Peyer's patch (tissue), 4 donors: ENCODE measurements around the gene LBH. TPM values are rescaled to one million over a fixed set of nuclear protein-coding genes. Genes with fewer than 3 reads are reported as not detected.
"Not testable (repeated sequence)": the region's sequence is repeated elsewhere in the genome, so short reads cannot be mapped to it uniquely, and the experiment has no call there.

Experiments used
- DNase-seq, 3 donors: peaks; one replicate each; pipeline ENCODE4 v3.0.0-alpha.2; 2017 to 2019
- H3K27ac ChIP-seq, 4 donors: fragments of 200-600 bp; sonication (generic); one replicate each; pipeline ENCODE4 v1.5.1; 2016 to 2019
- H3K27me3 ChIP-seq, 2 donors: fragments of 200-600 bp; sonication (generic); one replicate each; pipeline ENCODE4 v1.5.1; 2019
- H3K36me3 ChIP-seq, 3 donors: fragments of 200-600 bp; sonication (generic); one replicate each; pipeline ENCODE4 v1.5.1; 2016 to 2019
- H3K4me1 ChIP-seq, 4 donors: fragments of 200-600 bp; sonication (generic); one replicate each; pipeline ENCODE4 v1.5.1; 2016 to 2019
- H3K4me3 ChIP-seq, 4 donors: fragments of 200-600 bp; sonication (generic); 1 replicate in 3 of 4; 2 replicates in 1 of 4; pipeline ENCODE4 v1.5.1; 2016 to 2019; ENCODE audit warnings: mild to moderate bottlenecking in 1 of 4
- H3K9me3 ChIP-seq, 4 donors: fragments of 200-600 bp; sonication (generic); one replicate each; pipeline ENCODE4 v1.5.1; 2016 to 2019; ENCODE audit warnings: mild to moderate bottlenecking in 1 of 4
- POLR2A ChIP-seq, 2 donors: fragments of 450-650 bp; IDR thresholded peaks; one replicate each; pipeline ENCODE4 v1.5.1; 2017; ENCODE audit warnings: antibody characterized with exemption in 2 of 2, mild to moderate bottlenecking in 2 of 2, moderate library complexity in 2 of 2
- total RNA-seq, 4 donors: library from RNA; depleted of rRNA; stranded (reverse); fragments of >200 nt; gene quantifications; one replicate each; pipeline ENCODE4 v1.1.0, GENCODE V29; 2016
- TF ChIP-seq, protein P1 (sequence below), 6 experiments: fragments of 450-650 bp in 4 of 6; fragments of 200-600 bp in 2 of 6; sonication (generic) in 1 of 6; IDR thresholded peaks; one replicate each; pipeline ENCODE4 v1.5.1; 2017 to 2019; ENCODE audit warnings: antibody characterized with exemption in 6 of 6, mild to moderate bottlenecking in 3 of 6, moderate library complexity in 1 of 6

The LBH gene
- total RNA-seq, 4 donors from 2014 or later: 10.9 to 44.6 (median 14.8) TPM

- H3K4me1 ChIP-seq: peaks cover 0 to 8% (median 0%) of the 10 kb centered on the region in 4 donors
- DNase-seq: no peak
- no peaks in the 10 kb centered on the region for H3K9me3 ChIP-seq
- H3K36me3 ChIP-seq: no peaks in the 10 kb centered on the region
- H3K27ac ChIP-seq: peak overlapping the region; percentile 29 to 83 (median 59)
- H3K27me3 ChIP-seq: no peaks in the 10 kb centered on the region
- H3K4me3 ChIP-seq: no peak overlapping the region
- TF ChIP-seq, protein P1, sequence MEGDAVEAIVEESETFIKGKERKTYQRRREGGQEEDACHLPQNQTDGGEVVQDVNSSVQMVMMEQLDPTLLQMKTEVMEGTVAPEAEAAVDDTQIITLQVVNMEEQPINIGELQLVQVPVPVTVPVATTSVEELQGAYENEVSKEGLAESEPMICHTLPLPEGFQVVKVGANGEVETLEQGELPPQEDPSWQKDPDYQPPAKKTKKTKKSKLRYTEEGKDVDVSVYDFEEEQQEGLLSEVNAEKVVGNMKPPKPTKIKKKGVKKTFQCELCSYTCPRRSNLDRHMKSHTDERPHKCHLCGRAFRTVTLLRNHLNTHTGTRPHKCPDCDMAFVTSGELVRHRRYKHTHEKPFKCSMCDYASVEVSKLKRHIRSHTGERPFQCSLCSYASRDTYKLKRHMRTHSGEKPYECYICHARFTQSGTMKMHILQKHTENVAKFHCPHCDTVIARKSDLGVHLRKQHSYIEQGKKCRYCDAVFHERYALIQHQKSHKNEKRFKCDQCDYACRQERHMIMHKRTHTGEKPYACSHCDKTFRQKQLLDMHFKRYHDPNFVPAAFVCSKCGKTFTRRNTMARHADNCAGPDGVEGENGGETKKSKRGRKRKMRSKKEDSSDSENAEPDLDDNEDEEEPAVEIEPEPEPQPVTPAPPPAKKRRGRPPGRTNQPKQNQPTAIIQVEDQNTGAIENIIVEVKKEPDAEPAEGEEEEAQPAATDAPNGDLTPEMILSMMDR (IDR thresholded peaks at IDR 0.05): no peak
- TF ChIP-seq POLR2A (IDR thresholded peaks at IDR 0.05): no peak
These were observed 34.0 kb downstream of the LBH start for GRCh38 chr2:30265052-30266015.

GRCh38 chr2:30266051-30266621 lies 34.8 kb downstream of the LBH start:
- peak overlapping the region; percentile 29 to 83 (median 59) for H3K27ac ChIP-seq
- TF ChIP-seq, protein P1 (IDR thresholded peaks at IDR 0.05): no peak
- no peak for TF ChIP-seq POLR2A (IDR thresholded peaks at IDR 0.05)
- peak in 2 of 3 donors; percentile 76 to 80 for DNase-seq
- no peaks in the 10 kb centered on the region for H3K9me3 ChIP-seq
- H3K4me1 ChIP-seq: peaks cover 0 to 8% (median 0%) of the 10 kb centered on the region in 4 donors
- H3K27me3 ChIP-seq: no peaks in the 10 kb centered on the region
- H3K4me3 ChIP-seq: peak overlapping the region in 1 of 4 donors; percentile 23
- no peaks in the 10 kb centered on the region for H3K36me3 ChIP-seq

DNA sequence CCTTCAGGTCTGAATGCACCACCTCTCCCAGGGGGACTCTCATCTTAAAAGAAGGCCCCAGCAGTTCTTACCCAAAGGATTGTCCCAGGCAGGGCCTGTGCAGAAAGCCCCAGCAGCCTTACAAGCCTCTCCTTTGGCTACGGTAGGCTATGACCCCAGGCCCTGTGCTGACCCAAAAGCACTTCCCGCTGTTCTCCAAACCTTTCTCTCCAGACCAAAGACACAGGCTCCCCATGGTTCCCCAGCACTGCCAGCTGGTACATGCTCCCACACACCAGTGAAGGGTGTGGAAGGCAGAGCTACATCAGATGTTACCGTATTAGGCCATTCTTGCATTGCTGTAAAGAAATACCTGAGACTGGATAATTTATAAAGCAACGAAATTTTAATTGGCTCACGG lies 35.4 kb downstream of the LBH start:
- Histone ChIP-seq H3K4me3 (peak overlapping the region in 2 of 4 donors; percentile 13 to 18), H3K27me3 (no peaks in the 10 kb centered on the region), H3K27ac (peak overlapping the region; percentile 29 to 83 (median 59)), H3K4me1 (peaks cover 0 to 8% (median 0%) of the 10 kb centered on the region in 4 donors), H3K36me3 (no peaks in the 10 kb centered on the region), H3K9me3 (no peaks in the 10 kb centered on the region)
- no peak for DNase-seq
- TF ChIP-seq, protein P1 (IDR thresholded peaks at IDR 0.05): no peak
- TF ChIP-seq POLR2A (IDR thresholded peaks at IDR 0.05): no peak

- Histone ChIP-seq H3K36me3 (no peaks in the 10 kb centered on the region), H3K27me3 (no peaks in the 10 kb centered on the region), H3K4me1 (peaks cover 0 to 8% (median 0%) of the 10 kb centered on the region in 4 donors), H3K4me3 (no peak overlapping the region), H3K9me3 (no peaks in the 10 kb centered on the region), H3K27ac (peak overlapping the region in 3 of 4 donors; percentile 1 to 83 (median 41))
- DNase-seq: peak in 2 of 3 donors; percentile 54 to 63
- TF ChIP-seq, protein P1 (IDR thresholded peaks at IDR 0.05): no peak
- no peak for TF ChIP-seq POLR2A (IDR thresholded peaks at IDR 0.05)
These were observed 36.0 kb downstream of the LBH start for GRCh38 chr2:30267161-30267975.

DNA sequence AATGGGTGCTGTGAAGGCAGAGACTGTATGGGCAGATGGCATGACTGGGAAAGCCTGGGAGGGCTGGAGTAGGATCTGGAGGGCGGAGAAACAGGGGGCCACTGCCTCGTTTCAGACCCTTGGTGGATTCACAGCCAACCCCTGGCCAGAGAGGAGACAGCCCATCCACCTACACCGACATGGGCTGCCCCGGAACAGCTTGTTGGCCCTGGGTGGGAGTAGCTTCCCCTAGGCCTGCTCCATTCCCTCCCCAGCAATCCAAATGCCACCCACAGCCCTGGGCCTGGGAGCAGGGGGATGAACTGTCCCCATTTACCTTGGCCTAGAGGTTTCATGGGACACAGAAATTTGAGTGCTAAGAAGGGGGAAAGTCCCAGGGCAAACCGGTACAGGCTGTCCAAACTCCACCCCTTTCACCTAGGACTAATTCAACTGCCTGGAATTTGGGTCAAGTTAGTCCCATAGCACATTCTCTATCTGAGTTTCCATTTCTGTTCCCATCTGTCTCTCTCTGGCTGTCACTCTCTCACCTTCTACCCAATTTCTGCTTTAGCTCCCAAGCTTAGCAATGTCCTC lies 37.0 kb downstream of the LBH start:
- H3K4me3 ChIP-seq: no peak overlapping the region
- no peaks in the 10 kb centered on the region for H3K9me3 ChIP-seq
- no peaks in the 10 kb centered on the region for H3K36me3 ChIP-seq

DNA sequence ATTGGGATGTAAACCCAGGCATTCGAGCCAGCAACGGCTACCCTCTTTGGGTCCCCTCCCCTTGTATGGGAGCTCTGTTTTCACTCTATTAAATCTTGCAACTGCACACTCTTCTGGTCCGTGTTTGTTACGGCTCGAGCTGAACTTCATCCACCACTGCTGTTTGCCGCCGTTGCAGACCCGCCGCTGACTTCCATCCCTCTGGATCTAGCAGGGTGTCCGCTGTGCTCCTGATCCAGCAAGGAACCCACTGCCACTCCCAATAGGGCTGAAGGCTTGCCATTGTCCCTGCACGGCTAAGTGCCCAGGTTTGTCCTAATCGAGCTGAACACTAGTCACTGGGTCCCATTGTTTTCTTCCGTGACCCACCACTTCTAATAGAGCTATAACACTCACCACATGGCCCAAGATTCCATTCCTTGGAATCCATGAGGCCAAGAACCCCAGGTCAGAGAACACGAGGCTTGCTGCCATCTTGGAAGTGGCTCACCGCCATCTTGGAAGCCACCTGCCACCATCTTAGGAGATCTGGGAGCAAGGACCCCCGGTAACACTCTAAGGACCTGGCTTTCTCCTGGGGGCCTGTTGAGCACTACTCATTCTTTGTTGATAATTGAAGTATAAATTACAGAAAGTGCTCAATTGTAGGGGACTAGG lies 37.9 kb downstream of the LBH start:
- peaks cover 0 to 18% (median 7%) of the 10 kb centered on the region in 4 donors for H3K4me1 ChIP-seq
- H3K36me3 ChIP-seq, H3K4me3 ChIP-seq, DNase-seq, H3K27me3 ChIP-seq, H3K27ac ChIP-seq, H3K9me3 ChIP-seq: not testable (repeated sequence)

More for the DNA sequence above, 37.0 kb downstream of the LBH start:
- Histone ChIP-seq H3K27ac (peak overlapping the region in 1 of 4 donors; percentile 29), H3K4me1 (peaks cover 0 to 10% (median 7%) of the 10 kb centered on the region in 4 donors), H3K27me3 (no peaks in the 10 kb centered on the region)
- TF ChIP-seq, protein P1 (IDR thresholded peaks at IDR 0.05): no peak
- no peak for TF ChIP-seq POLR2A (IDR thresholded peaks at IDR 0.05)
- DNase-seq: no peak
